ENCODE results near the gene AFF3. TPM values are rescaled to one million over a fixed set of nuclear protein-coding genes. Genes with fewer than 3 reads are reported as not detected.

The AFF3 gene
- total and polyA plus RNA-seq, 3 donors from 2014 or later, result 18.0 to 34.4 (median 27.1) TPM

- DNase-seq, result no peak
- Histone ChIP-seq H3K27ac (no peak overlapping the region), H3K9me3 (no peaks in the 10 kb centered on the region), H3K27me3 (no peaks in the 10 kb centered on the region), H3K4me3 (no peak overlapping the region), H3K4me1 (no peaks in the 10 kb centered on the region), H3K36me3 (ENCODE audit: low read depth, missing control alignments) (no peaks in the 10 kb centered on the region)
- intact Hi-C loops (cut with DNase I; ENCODE audit: low total_unique reads), result no loop called here
- TF ChIP-seq CTCF (IDR thresholded peaks at IDR 0.05), result no peak
- 88 to 95% methylated on average over 4 to 5 of the region's 5 CpGs for WGBS, 2 donors
Measured at GRCh38 chr2:100130595-100131391, 11.6 kb downstream of the AFF3 start.

DNA sequence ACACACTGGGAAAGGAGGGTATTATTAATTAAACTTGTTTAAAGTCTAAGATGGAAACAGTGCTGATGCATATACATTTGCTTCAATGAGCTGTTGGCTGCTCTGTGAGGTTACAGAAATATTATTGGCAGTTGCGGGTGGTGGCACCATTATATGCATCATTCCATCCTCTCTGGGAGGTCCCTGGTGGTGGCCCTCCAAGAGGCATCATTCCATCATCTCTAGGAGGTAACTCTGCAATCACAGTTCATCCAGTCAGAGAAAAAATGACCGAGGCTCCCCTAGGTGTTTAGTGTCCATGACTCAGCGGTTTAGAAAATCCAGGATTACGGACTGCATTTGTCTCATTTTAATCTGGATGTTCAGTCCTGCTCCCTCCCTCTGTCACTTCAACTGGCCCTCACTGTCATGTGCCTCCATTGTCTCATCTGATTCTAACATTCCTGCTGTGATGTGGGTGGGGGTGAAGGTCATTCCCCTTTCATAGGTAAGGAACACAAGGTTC lies 15.4 kb downstream of the AFF3 start:
- WGBS, 2 donors, result 86 to 89% methylated on average over 4 of the region's 4 CpGs
- intact Hi-C loops (cut with DNase I; ENCODE audit: low total_unique reads), result no loop called here

DNA sequence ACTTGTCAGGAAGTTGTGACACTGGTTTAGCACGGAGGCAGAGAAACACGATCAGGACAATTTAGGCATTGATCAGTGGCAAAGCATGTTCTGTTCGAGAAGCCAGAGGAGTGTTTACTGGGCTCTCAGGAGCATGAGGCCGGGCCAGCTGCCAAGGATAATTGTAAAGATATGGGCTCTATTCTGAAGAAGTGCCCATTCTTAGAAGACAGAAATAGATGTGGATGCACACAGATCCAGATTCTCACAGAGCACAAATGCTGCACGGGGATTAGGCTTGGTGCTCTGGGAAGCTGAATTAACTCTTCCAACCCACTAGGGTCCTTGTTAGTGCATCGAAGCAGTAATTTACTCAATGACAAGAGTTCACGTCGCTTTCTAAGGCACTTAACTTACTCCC lies 16.2 kb downstream of the AFF3 start:
- intact Hi-C loops (cut with DNase I; ENCODE audit: low total_unique reads), result no loop called here
- 54 to 57% methylated on average over 8 of the region's 8 CpGs for WGBS, 2 donors
- Histone ChIP-seq H3K4me1 (no peaks in the 10 kb centered on the region), H3K27ac (no peak overlapping the region), H3K27me3 (no peaks in the 10 kb centered on the region), H3K9me3 (no peaks in the 10 kb centered on the region), H3K4me3 (no peak overlapping the region), H3K36me3 (ENCODE audit: low read depth, missing control alignments) (no peaks in the 10 kb centered on the region)
- TF ChIP-seq CTCF (IDR thresholded peaks at IDR 0.05) (no peak), POLR2A (IDR thresholded peaks at IDR 0.05) (no peak)
- no peak for DNase-seq

More for the DNA sequence above, 15.4 kb downstream of the AFF3 start:
- Histone ChIP-seq H3K36me3 (ENCODE audit: low read depth, missing control alignments) (no peaks in the 10 kb centered on the region), H3K4me1 (no peaks in the 10 kb centered on the region), H3K27me3 (no peaks in the 10 kb centered on the region), H3K27ac (no peak overlapping the region), H3K9me3 (no peaks in the 10 kb centered on the region), H3K4me3 (no peak overlapping the region)
- no peak for DNase-seq
- TF ChIP-seq POLR2A (IDR thresholded peaks at IDR 0.05), result no peak
- no peak for TF ChIP-seq CTCF (IDR thresholded peaks at IDR 0.05)

DNA sequence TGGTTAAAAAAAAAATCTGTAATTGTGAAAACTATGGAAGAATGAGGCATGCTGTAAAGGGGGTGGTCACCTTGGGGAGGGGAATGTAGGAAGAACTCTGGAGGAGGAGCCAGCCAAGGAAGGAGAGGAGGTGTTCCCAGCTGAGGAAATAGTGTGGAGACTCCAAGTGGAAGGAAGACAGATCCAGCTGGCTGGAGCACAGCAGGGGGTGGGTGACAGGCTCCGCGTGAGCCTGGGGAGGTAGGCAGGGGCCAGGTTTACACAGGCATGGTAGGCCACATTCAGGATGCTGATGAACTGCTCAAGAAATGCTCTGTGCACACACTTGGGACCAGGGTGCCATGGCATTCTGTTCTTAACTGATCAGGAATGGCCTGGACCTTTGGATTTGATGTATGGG lies 16.8 kb downstream of the AFF3 start:
- intact Hi-C loops (cut with DNase I; ENCODE audit: low total_unique reads), result no loop called here
- Histone ChIP-seq H3K4me1 (no peaks in the 10 kb centered on the region), H3K27me3 (no peaks in the 10 kb centered on the region), H3K9me3 (no peaks in the 10 kb centered on the region), H3K27ac (no peak overlapping the region), H3K4me3 (no peak overlapping the region), H3K36me3 (ENCODE audit: low read depth, missing control alignments) (no peaks in the 10 kb centered on the region)
- no peak for DNase-seq
- TF ChIP-seq CTCF (IDR thresholded peaks at IDR 0.05) (no peak), POLR2A (IDR thresholded peaks at IDR 0.05) (no peak)
- 76 to 83% methylated on average over 2 of the region's 2 CpGs for WGBS, 2 donors

DNA sequence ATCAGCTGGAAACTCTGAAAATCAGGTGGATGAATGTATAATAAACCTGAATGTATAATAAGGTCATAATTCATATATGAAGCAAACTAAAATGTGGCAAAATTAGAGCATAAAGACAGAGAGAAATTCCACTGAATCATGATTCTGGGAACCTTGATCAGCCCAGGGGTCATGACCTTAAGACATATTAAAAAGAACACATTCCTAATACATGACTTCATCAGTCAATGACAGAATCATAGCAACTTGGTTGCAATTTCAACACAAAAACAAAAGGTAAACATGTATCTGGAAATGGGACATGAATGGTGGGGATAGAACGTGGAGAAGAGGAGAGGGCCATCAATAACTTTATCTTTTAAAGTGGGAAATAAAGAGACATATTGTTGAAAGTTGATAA lies 17.6 kb downstream of the AFF3 start:
- 57 to 62% methylated on average over 1 of the region's 1 CpG for WGBS, 2 donors
- intact Hi-C loops (cut with DNase I; ENCODE audit: low total_unique reads), result no loop called here
- Histone ChIP-seq H3K36me3 (ENCODE audit: low read depth, missing control alignments) (no peaks in the 10 kb centered on the region), H3K27ac (no peak overlapping the region), H3K4me1 (no peaks in the 10 kb centered on the region), H3K27me3 (no peaks in the 10 kb centered on the region), H3K9me3 (no peaks in the 10 kb centered on the region), H3K4me3 (no peak overlapping the region)
- DNase-seq, result no peak
- TF ChIP-seq CTCF (IDR thresholded peaks at IDR 0.05) (no peak), POLR2A (IDR thresholded peaks at IDR 0.05) (no peak)
